Stimulated activated CD8-positive, alpha-beta memory T cell treated with anti-CD3 and anti-CD28 coated beads, Interleukin-12 subunit alpha, Interleukin-12 subunit beta, amount 100 ng/mL, for 24 hours (primary cell): ENCODE measurements around the gene CNTNAP5.

Experiments used
- DNase-seq: peaks from one replicate; pipeline ENCODE4 v3.0.0-alpha.2; 2020; ENCODE audit errors: extremely low read depth

CNTNAP5 gene

GRCh38 chr2:124888431-124888830, 863.3 kb downstream of the CNTNAP5 start:
- DNase-seq, result no peak

DNA sequence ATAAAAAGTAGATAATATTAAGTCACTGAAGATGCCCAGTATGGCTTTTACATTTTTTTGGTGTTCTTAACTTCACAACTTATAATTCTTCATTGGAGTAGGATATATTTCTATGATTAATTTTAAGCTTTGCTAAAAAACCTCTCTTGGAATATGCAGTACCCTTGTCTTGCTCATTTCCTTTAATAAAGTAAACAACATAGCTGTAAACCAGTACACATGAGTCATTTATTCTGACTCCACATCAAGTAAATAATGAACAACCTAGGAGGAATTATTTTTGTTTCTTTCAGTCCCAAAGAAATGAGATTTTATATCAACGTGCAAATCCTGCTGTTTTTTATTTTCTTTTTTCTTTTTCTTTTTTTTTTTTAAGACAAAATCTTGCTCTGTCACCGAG, 869.1 kb downstream of the CNTNAP5 start:
- no peak for DNase-seq

GRCh38 chr2:124898827-124899226, 873.7 kb downstream of the CNTNAP5 start:
- no peak for DNase-seq

DNA sequence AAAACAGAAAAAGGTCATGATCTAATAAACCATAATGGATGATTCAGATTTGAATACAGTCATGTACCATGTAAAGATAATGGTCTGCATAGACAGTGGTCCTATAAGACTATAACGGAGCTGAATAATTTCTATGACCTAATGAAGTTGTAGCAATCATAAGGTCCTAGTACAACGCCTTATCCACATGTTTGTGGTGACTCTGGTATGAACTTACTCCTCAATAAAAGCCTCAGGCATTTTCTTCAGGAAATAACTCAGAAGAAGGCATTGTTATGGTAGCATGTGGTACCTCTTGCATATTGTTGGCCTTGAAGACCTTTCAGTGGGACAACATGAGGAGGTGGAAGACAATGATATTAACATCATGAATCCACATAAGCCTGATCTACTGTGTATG, 883.3 kb downstream of the CNTNAP5 start:
- no peak for DNase-seq

- DNase-seq, result no peak
These were observed 886.5 kb downstream of the CNTNAP5 start for GRCh38 chr2:124911560-124911959.

DNA sequence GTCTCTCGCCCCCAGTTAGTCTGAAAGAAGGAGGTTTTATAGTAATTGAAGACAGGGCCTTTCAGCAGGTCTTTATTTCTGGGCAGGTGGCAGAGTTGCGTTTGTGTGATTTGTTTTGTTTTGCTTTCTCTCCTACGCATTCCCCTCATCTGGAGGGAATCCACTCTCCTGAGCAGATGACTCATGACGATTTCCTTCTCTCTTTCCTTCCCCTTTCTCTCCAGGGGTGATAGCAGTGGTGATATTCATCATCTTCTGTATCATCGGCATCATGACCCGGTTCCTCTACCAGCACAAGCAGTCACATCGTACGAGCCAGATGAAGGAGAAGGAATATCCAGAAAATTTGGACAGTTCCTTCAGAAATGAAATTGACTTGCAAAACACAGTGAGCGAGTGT, 888.8 kb downstream of the CNTNAP5 start:
- no peak for DNase-seq

DNA sequence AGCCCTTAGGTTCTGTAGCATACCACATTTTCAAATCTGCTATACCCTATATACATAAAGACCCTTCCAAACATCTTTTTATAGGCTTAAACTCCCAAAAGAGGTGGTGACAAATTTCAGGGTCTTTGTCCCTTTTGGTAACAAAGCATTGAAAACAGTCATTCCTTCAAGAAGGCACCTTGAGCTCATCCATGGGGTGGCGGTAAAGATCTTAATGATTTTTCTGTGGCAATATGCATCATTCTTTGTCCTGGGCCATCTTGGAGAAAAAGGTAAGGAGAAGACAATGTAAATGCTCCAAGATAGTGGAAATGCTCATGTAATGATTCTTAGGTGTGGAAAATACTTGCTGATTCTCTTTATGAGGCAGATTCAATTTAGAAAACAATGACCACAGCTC, 890.5 kb downstream of the CNTNAP5 start:
- DNase-seq, result no peak

DNA sequence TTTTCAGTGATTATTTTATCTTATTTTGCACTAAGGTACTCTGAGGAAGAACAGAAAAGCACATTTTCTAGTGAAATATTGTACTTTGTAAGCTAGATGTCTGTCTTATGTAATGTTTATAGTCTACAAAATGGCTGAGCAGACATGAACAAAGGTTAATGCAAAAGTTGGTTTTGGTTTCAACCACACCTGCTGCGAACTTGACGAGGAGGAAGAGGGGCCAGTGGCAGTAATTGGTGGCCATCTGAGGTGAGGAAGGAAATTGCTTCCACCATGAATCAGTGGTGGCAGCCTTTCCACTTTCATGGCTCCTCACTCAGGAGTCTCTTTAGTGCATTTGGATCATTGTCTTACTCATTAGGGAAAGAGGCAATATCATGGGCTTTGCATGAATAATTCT, 894.2 kb downstream of the CNTNAP5 start:
- DNase-seq, result no peak

DNA sequence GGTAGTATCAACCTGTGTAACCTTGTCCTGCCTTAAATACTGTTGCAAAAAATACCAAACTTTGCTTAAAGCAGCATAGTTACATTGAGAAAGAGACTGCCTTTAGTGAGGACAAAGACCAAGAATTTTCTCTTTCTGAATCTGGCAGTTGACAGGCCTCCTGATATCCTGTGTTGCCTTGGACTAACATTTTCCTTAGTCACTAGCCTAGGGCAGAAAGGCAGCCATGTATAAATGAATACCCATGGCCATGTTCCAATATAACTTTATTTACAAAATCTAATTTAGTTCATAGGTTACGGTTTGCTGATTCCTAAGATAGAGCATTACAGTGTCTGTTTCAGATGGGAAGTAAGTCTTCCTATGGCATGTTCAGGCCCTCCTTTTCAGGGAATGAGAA, 895.4 kb downstream of the CNTNAP5 start:
- DNase-seq, result no peak

- DNase-seq, result no peak
These were observed 896.1 kb downstream of the CNTNAP5 start for GRCh38 chr2:124921191-124921590.

- no peak for DNase-seq
These were observed 898.0 kb downstream of the CNTNAP5 start for GRCh38 chr2:124923097-124923496.

DNA sequence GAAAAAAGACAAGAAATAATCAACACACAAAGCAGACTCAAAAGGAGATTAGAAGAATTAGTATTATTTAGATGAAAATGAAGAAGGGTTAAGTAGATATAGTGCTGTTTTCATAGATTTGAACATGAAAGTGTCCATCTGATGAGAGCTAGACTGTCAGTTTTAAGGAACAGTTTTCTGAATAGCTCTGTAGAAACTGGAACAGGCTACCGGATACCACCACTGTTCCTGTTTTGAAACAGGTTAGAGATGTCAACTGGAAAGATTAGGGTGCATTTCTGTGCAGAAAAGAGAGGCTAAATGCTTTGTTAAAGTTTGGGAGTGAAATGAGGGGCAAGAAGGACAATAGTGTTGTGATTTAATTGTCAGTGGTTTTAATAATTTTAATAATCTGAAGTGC, 908.8 kb downstream of the CNTNAP5 start:
- no peak for DNase-seq

- DNase-seq, result no peak
These were observed 928.8 kb downstream of the CNTNAP5 start for GRCh38 chr2:124953921-124954320.

- DNase-seq, result no peak
These were observed 934.5 kb downstream of the CNTNAP5 start for GRCh38 chr2:124959581-124959980.

DNA sequence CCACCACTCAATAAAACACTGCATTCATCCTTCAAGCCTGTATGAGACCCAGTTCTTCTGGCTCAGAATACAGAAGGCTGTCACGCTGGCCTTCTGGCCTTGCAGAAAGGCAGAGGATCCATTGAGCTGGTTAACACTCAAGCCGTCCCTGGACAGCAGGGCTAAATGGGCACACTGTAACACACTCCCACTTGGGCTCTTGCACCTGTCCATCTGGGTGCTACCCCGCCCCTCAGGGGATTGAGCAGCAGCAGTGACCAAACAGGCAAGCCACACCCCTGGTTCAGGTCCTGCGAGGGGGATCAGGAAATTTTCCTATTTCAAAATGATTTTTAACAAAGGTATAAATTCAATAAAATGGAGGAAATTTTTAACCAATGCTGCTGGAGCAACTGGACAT, 936.0 kb downstream of the CNTNAP5 start:
- DNase-seq, result no peak
